ENCODE measurements around the gene CLEC4D.
A peak's percentile ranks its signal among the peaks of the same experiment; 100 is the strongest.
"Not testable (repeated sequence)": the region's sequence is repeated elsewhere in the genome, so short reads cannot be mapped to it uniquely, and the experiment has no call there.

Gene CLEC4D

GRCh38 chr12:8537820-8538219, 24.5 kb downstream of the CLEC4D start:
- DNase-seq: not testable (repeated sequence)

- not testable (repeated sequence) for DNase-seq
Observed at GRCh38 chr12:8540831-8541230, 27.5 kb downstream of the CLEC4D start, which contains the start of gene CLEC4E. CLEC4E (minus strand) TSS chr12:8540905; CDS start chr12:8540797, 108 bp downstream.

DNA sequence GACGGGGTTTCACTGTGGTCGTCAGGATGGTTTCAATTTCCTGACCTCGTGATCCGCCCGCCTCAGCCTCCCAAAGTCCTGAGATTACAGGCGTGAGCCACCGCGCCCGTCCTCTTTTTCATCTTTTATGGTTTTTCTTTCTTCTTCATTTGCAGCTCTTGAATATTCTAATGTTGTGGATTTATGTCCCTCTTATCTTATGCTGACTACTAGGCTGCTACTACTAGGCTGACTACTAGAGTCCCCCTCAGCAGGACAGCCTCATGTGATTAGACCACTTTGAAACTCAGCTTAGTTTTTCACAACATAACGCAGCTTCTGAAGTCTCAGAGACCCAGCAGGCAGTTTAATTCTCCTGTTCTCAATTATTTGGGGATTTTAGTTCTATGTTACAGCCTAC, 28.3 kb downstream of the CLEC4D start:
- DNase-seq: no peak

- peak; percentile 58 for DNase-seq
Observed at GRCh38 chr12:8544295-8544694, 31.0 kb downstream of the CLEC4D start.

DNA sequence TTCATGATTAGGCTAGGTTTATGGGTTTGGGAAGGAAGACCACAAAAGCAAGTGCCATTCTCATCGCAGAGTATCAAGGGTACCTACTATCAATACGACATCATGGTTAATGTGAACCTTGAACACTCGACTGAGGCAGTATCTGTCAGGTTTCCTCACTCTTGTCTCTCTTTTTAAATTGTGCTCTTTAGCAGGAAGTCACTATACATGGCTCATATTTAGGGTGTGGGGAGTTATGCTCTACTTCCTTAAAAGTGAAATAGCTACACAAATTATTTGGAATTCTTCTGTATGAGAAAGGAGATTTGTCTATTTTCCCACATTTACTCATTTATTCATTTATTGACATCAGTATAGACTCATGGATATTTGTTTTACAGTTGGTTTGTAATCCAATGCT, 33.3 kb downstream of the CLEC4D start:
- no peak for DNase-seq

GRCh38 chr12:8547645-8548044, 34.3 kb downstream of the CLEC4D start:
- DNase-seq: no peak

GRCh38 chr12:8548192-8548591, 34.9 kb downstream of the CLEC4D start:
- no peak for DNase-seq

DNA sequence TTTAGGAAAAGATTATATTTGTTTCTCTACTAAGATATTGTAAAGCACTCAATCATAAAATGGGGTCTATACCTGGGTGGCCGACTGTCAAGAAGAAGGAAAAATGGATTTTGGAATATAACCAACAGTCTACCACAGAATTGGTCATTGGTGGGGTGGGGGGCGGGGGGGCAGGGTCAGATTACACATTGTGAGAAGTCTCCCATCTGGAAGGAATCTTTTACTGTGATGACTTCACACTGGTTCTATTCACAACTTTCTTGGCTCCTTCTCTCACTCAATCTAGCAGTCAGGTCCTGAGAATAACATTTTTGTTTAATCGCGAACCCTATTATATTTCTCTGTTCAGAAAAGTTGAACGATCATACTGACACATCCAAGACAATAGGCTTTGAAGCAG, 36.1 kb downstream of the CLEC4D start:
- DNase-seq: peak; percentile 15

GRCh38 chr12:8553088-8553627, 39.9 kb downstream of the CLEC4D start:
- no peak for DNase-seq

DNA sequence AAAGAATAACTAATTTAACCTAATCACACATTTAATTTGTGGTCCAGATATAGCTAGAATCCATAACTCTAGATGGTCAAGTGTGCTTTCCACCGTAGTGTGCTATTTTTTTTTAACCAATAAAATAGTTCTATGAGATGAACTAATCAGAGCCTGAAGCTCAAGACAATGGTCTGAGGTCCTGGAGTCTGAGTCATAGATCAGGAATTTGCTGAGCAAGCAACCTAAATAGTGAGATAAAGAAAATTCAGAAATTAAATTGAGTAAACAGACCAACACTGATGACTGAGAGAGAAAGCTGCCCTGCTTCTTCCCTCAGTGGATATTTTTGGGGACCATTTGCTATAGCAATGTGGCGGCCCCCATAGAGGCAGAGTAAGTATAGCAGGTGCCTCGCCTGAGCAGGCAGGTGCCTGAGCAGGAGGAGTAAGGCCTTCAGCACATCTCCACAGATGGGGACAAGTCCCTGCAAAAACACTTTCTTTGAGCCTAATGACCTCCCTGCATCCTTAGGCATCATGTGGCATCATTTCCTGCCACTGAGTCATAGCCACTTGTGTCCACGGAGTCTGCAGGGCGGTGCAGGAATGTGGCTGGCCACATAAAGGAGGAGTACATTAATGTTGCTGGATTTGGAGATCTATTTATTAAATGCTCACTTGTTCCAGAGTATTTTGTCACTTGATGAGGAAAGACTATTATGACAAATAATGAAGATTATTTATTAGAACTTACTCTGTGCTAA, 41.3 kb downstream of the CLEC4D start:
- peak; percentile 53 for DNase-seq

- DNase-seq: no peak
Observed at GRCh38 chr12:8556531-8557097, 43.3 kb downstream of the CLEC4D start.

- peak; percentile 4 for DNase-seq
Observed at GRCh38 chr12:8559676-8560075, 46.4 kb downstream of the CLEC4D start.

GRCh38 chr12:8561011-8561410, 47.7 kb downstream of the CLEC4D start:
- no peak for DNase-seq

DNA sequence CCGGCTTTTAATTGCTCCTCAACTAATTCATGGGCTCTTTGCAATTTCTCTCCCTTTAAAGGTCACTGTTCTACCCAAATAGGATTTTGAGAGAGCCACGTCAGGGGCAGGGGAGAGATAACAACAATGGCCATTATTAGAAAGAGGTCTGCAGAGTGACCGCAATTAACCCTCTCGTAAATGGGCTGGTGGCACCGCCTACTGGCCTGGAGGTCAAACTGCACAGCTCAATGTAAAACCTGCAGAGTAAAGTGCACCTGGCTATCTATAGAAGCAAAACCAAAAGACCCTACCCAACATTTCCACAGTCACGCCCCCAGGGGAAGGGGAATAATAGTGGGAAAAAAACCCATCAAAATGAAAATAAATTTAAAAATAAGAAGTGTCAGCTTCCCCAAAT, 49.0 kb downstream of the CLEC4D start:
- no peak for DNase-seq

- DNase-seq: no peak
Observed at GRCh38 chr12:8563356-8563755, 50.1 kb downstream of the CLEC4D start.

DNA sequence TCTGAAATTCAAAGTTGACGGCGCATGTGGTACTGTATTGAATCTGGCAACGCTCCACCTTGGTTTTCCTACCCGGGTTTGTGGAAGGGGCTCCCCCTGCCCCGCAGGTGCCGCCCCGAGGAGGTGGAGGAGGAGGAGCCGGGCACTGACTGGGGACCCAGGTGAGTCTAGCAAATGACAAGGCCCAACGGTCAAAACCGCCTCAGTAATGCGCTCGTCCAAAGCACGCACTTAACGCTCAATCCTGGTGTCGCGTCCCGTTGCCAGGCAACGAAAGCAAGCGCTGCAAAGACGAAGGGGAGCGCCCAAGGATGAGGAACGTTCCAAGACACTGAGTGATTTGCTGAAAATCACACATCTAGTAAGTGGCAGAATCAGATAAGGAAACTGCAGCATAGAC, 51.4 kb downstream of the CLEC4D start:
- DNase-seq: no peak

- DNase-seq: not testable (repeated sequence)
Observed at GRCh38 chr12:8566052-8566451, 52.7 kb downstream of the CLEC4D start.

- DNase-seq: no peak
Observed at GRCh38 chr12:8566525-8566924, 53.2 kb downstream of the CLEC4D start.

Measured in fibroblast of skin of back (primary cell).